GM19468 (cell line): ENCODE measurements around the gene SEL1L2.

Experiments used
- ATAC-seq: cut with Tn5 transposase; IDR thresholded peaks from one replicate; pipeline ENCODE4 v1.9.1; 2021; ENCODE audit warnings: mild to moderate bottlenecking, moderate library complexity, moderate number of reproducible peaks; ENCODE audit not compliant: unreplicated experiment; ENCODE audit errors: extremely low read depth

Gene SEL1L2

GRCh38 chr20:13930281-13930680, 60.1 kb downstream of the SEL1L2 start:
- ATAC-seq = no peak

DNA sequence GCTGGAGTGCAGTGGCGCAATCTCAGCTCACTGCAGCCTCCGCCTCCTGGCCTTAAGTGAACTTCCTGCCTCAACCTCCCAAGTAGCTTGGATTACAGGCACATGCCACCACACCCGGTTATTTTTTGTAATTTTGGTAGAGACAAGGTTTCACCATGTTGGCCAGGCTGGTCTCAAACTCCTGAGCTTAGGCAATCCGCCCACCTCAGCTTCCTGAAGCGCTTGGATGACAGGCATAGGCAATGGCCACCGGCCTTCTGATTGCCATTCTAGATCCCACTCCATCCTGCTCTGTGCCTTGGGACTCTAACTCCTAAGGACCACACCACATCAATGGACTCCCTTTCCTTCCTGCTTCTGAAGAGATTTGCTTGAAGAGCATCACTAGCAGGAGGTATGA, 60.6 kb downstream of the SEL1L2 start:
- ATAC-seq = no peak

- no peak for ATAC-seq
Measured at GRCh38 chr20:13928901-13929300, 61.5 kb downstream of the SEL1L2 start.

GRCh38 chr20:13927171-13927570, 63.2 kb downstream of the SEL1L2 start:
- ATAC-seq = no peak

- ATAC-seq = no peak
Measured at GRCh38 chr20:13922241-13922640, 68.2 kb downstream of the SEL1L2 start.

DNA sequence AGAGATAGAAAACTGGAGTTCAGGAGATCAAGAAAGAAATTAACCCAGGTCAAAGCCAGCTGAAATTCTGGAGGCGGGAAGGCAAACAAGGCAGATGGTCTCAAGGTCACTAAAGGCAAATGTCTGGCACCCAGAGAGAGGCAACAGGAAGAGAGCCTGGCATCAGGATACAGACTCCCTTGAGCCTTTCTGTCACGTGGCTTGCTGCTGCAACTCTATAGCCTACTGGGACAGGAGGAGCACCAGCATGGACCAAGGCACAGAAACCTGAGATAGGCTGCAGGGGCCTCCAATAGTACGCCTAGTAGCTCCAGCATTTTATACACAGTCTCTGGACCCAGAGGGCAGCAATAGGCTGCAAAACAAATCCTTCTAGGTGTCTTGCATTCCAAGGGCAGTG, 75.1 kb downstream of the SEL1L2 start:
- ATAC-seq = no peak

DNA sequence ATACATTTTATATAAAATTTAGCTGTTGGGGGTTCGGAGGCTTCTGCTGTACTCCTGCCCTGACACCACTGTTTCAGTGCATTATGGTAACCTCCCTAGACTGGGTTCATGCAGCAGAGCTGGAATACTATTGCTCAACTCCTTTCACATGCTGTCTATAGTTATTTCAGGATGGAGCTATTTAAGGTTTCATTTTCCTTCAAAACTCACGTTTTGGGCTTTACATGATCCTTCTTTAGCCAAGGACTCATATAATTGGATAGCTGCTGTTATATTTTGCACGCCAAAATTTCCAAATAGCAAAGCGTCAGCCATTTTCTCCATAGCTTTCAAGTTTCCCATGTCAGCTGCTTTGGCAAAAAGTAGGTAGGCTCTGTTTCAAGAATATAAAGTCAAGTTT, 76.8 kb downstream of the SEL1L2 start:
- no peak for ATAC-seq

GRCh38 chr20:13913131-13913530, 77.3 kb downstream of the SEL1L2 start:
- ATAC-seq = no peak

GRCh38 chr20:13910492-13910891, 79.9 kb downstream of the SEL1L2 start:
- ATAC-seq = no peak

- ATAC-seq = no peak
Measured at GRCh38 chr20:13909067-13909466, 81.3 kb downstream of the SEL1L2 start.

DNA sequence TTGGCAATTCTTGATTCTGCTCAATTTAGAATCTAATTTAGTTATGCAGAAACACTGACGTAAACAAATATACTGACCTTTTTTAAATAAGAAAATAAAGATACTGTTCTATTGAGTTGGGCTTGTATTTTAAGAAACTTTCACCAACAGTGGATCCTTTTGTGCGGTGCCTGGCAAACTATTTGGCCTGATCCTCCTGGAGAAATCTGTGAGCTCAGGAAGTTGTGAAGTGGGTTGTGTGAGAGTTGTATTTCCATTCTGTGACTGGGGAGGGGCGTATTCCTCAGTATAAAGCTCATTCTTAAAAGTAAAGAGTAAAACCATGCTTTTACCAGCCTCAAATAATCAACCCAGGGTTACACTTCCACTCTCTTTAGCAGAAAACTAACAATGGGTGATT, 85.6 kb downstream of the SEL1L2 start:
- ATAC-seq = no peak

DNA sequence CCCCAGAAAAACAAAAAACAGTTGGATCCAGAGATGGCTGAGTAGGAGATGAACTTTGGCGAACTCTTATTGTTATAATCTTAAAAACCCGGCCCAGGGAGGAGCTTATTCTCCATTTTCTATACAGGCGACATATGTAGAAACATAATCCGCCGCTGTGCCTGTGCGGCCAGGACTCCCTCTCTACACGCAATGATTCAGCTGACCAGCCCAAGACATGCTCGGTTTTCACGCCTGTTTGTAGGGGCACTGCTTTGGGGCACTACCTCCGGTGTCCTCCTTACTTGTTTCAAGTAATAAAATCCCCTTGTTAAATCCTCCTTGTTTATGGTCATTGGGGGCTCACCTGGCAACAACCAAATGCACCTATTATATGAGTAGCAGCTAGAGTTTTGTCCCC, 89.9 kb downstream of the SEL1L2 start:
- ATAC-seq = no peak

DNA sequence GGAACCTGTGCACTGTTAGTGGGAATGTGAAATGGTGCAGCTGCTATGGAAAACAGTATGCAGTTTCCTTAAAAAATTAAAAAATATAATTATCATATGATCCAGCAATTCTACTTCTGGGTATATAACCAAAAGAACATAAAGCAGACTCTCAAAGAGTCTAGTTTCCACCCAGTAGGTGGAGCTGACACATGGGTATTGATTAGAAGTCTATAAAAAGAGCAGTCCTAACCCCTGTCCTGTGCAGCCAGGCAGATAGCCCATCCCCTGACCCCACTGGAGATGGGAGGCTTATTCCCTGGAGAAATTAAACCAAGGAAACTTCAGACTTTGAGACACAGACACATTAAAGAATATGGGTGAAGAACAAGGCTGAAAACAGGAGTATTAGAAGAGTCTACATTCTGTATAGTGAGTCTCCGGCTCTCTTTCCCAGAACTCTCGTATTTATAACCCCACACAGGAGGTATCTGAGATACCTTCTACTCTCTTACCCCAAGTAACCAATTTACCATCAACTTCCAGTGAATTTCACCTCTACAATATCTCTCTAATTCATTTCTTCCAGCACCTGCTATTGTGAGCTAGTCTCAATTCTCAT, 92.3 kb downstream of the SEL1L2 start:
- no peak for ATAC-seq

DNA sequence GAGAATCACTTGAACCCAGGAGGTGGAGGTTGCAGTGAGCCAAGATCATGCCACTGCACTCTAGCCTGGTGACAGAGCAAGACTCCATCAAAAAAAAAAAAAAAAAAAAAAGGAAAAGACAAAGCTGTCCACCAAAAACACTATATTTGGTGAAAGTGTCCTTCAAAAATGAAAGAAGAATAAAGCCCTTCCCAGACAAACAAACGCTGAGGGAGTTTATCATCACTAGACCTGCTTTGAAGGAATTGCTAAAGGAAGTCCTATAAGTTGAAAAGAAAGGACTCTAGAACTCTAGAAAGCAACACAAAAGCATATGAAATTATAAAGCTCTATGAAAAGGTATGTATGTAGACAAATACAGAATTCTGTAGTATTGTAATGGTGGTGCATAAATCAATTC, 98.8 kb downstream of the SEL1L2 start:
- no peak for ATAC-seq

DNA sequence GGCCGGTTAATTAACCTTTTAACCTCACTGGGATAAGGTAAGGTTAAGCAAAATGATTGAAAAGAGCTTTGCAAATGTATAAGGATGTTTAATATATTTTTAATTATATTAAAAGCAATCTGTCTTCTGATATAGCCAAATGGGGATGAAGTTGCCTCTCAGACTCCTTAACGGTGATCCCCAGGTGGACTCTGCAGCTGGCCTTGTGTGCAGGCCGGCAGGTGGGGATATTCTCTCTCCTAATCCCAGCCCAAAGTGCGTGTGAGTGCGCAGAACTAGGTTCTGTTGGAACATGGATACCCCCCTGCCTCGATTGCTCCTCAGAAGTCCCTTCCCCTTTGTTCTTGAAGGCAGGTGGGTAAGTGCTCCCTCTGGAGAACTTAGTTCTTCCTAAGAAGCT, 105.6 kb downstream of the SEL1L2 start:
- no peak for ATAC-seq

- no peak for ATAC-seq
Measured at GRCh38 chr20:13883425-13883824, 107.0 kb downstream of the SEL1L2 start.

- no peak for ATAC-seq
Measured at GRCh38 chr20:13878566-13878965, 111.8 kb downstream of the SEL1L2 start.

DNA sequence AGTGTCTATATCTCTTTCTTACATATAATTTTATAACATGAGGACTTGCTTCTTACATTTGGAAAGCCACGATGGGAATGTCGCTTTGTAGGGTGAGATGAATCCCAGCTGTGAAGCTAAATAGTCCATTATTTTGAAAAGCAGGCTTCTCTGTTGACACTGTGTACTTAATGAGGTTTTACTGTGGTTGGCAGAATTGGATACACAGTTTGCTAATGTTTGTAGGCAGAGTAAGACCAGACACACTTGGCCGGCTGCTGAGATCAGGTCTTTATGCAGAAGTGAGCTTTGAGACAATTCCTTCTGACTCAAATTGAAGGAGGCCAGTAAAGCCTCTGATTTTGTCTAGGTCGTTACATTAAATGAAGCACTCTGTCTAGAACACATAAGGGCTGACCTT, 112.6 kb downstream of the SEL1L2 start:
- ATAC-seq = no peak

GRCh38 chr20:13875265-13875811, 115.1 kb downstream of the SEL1L2 start:
- no peak for ATAC-seq

DNA sequence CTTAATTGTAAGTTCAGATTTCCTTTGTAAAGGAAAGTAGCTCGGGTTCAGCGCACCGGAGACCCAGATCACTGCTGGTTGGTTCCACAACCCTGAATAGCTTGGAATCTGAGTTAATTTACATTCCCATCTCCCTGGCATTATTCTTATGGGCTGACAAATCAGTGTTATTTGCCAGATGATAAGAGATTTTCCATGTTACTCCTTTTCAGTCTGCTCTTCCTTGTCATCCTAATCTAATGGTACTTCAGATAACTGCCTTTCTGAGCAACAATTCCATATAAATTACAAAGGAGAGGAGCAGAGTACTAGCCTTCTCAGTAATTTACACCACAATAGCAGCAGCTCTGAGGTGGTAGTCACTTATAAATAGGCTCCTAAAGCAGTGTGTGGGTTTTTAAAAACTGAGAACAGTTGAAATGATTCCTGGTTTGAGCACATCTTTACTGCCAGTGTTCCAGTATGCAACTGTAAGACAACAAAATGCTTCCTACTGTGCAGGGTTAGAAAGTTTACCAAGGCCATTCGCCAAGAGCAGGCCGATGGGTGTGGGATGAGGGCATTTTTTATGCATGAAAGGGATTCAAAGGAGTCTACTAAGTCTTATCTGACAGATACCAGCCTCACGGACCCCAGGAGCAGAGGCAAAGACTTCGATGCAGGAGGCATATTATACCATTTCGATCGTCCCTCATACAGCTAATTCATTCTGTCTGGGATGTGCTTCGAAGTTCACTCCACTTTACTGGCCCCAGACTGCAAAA, 115.8 kb downstream of the SEL1L2 start:
- no peak for ATAC-seq

DNA sequence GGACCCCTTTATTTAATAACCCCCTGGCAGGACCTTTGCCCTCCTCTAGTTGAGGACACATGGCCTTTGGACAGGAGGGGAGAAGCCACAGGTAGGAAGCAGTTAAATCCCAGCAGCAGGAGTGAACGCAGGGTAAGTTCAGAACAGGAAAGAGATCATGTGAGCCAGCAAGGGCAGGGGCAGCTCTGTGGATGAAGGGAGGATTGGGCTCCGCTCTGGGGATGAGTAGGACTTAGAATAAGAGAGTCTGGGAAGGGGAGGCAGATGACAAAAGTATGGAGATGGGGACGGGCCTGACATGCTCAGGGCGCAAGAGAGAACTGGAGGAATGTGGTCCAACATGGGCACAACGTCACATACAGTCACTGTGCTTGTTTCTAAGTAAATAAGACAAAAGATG, 116.6 kb downstream of the SEL1L2 start:
- no peak for ATAC-seq
